Measurements from ENCODE around the gene CALM1.

The CALM1 gene

GRCh38 chr14:90396341-90397339, at the start of gene CALM1:
CALM1 (plus strand) TSS chr14:90397029; CDS start chr14:90397231, 202 bp downstream.
- DNase-seq, result peak; percentile 89

- no peak for DNase-seq
Observed at GRCh38 chr14:90348270-90348669, 48.6 kb upstream of the CALM1 start.

GRCh38 chr14:90349739-90350138, 47.1 kb upstream of the CALM1 start:
- DNase-seq, result no peak

GRCh38 chr14:90354551-90355298, 42.1 kb upstream of the CALM1 start:
- DNase-seq, result no peak

- no peak for DNase-seq
Observed at GRCh38 chr14:90355540-90356518, 41.0 kb upstream of the CALM1 start.

GRCh38 chr14:90356925-90357324, 39.9 kb upstream of the CALM1 start:
- no peak for DNase-seq

GRCh38 chr14:90358359-90358758, 38.5 kb upstream of the CALM1 start:
- no peak for DNase-seq

GRCh38 chr14:90361865-90362557, 34.8 kb upstream of the CALM1 start:
- no peak for DNase-seq

- DNase-seq, result no peak
Observed at GRCh38 chr14:90362558-90362896, 34.3 kb upstream of the CALM1 start.

GRCh38 chr14:90368946-90369721, 27.7 kb upstream of the CALM1 start:
- peak; percentile 12 for DNase-seq

GRCh38 chr14:90373887-90374286, 22.9 kb upstream of the CALM1 start:
- DNase-seq, result no peak

GRCh38 chr14:90374813-90375212, 22.0 kb upstream of the CALM1 start:
- DNase-seq, result no peak

GRCh38 chr14:90375934-90376333, 20.9 kb upstream of the CALM1 start:
- DNase-seq, result no peak

GRCh38 chr14:90378249-90378648, 18.6 kb upstream of the CALM1 start:
- no peak for DNase-seq

GRCh38 chr14:90379106-90379505, 17.7 kb upstream of the CALM1 start:
- no peak for DNase-seq

- no peak for DNase-seq
Observed at GRCh38 chr14:90381011-90381786, 15.6 kb upstream of the CALM1 start.

- peak; percentile 84 for DNase-seq
Observed at GRCh38 chr14:90381999-90382451, 14.8 kb upstream of the CALM1 start.

GRCh38 chr14:90382491-90383125, 14.2 kb upstream of the CALM1 start:
- peak; percentile 76 for DNase-seq

- DNase-seq, result peak; percentile 99
Observed at GRCh38 chr14:90383126-90383730, 13.6 kb upstream of the CALM1 start.

All from NCI-H1105 treated with DMSO at 0.1 percent for 48 hours (cell line).